H1 (cell line): Measurements from ENCODE around the gene SVOPL. TPM values are rescaled to one million over a fixed set of nuclear protein-coding genes. Genes with fewer than 3 reads are reported as not detected.

Experiments
- CTCF ChIA-PET: fragments of 300-600 bp; sonication (Branson Sonifier 250); formaldehyde crosslinking; loops from one replicate; lab custom pipeline; 2021; ENCODE audit not compliant: partially characterized antibody; lab: Charles Lee
- POLR2A ChIA-PET: fragments of 300-600 bp; sonication (Branson Sonifier 250); formaldehyde crosslinking; loops from one replicate; lab custom pipeline; 2021; ENCODE audit warnings: inconsistent platforms; ENCODE audit not compliant: partially characterized antibody; lab: Charles Lee
- DNase-seq, 2 experiments: peaks; one replicate each; pipeline versions ENCODE4 v3.0.0 to v3.0.0-alpha.2; 2010 to 2022; ENCODE audit warnings: low spot score in 2 of 2, low read depth in 1 of 2, mixed read lengths in 1 of 2
- FAIRE-seq: peaks from 2 replicates; lab custom pipeline; 2011; peaks lifted over from hg19 to GRCh38; lab: Jason Lieb, UNC
- H2AFZ ChIP-seq: 2 replicates; pipeline ENCODE4 v1.8.1; 2012; ENCODE audit warnings: low read length, inconsistent platforms
- H2AK5ac ChIP-seq: 2 replicates; pipeline ENCODE4 v1.6.1; 2013; ENCODE audit warnings: low read depth, low read length
- H2BK120ac ChIP-seq: replicated peaks from 2 replicates; pipeline ENCODE3; 2013; ENCODE audit warnings: low read depth, low read length, inconsistent platforms
- H2BK12ac ChIP-seq: 2 replicates; pipeline ENCODE4 v1.6.1; 2013; ENCODE audit warnings: low read depth, low read length
- H2BK15ac ChIP-seq: 2 replicates; pipeline ENCODE4 v1.6.1; 2013; ENCODE audit warnings: low read length
- H2BK20ac ChIP-seq: 2 replicates; pipeline ENCODE4 v1.6.1; 2013; ENCODE audit warnings: low read length
- H2BK5ac ChIP-seq: 2 replicates; pipeline ENCODE4 v1.6.1; 2013; ENCODE audit warnings: low read depth, low read length
- H3K14ac ChIP-seq: 2 replicates; pipeline ENCODE4 v1.6.1; 2013; ENCODE audit warnings: inconsistent platforms; ENCODE audit not compliant: insufficient read length
- H3K18ac ChIP-seq: 2 replicates; pipeline ENCODE4 v1.6.1; 2013; ENCODE audit warnings: low read length; ENCODE audit errors: extremely low read depth
- H3K23ac ChIP-seq: 2 replicates; pipeline ENCODE4 v1.6.1; 2013; ENCODE audit warnings: inconsistent platforms; ENCODE audit not compliant: insufficient read length
- H3K23me2 ChIP-seq: 2 replicates; pipeline ENCODE4 v1.6.1; 2013; ENCODE audit warnings: low read depth, low read length
- H3K27ac ChIP-seq: 2 replicates; pipeline ENCODE4 v1.6.1; 2011; ENCODE audit warnings: low read depth, low read length, inconsistent platforms
- H3K27me3 ChIP-seq, 4 experiments: replicated peaks in 1 of 4; 1 replicate in 1 of 4; 2 replicates in 3 of 4; pipeline versions ENCODE4 v1.6.1 to v1.8.1; 2011 to 2013; ENCODE audit warnings: low read length in 3 of 4, mild to moderate bottlenecking in 3 of 4, inconsistent platforms in 2 of 4, mixed read lengths in 2 of 4, moderate library complexity in 1 of 4; ENCODE audit not compliant: control insufficient read depth in 3 of 4, insufficient read depth in 3 of 4; ENCODE audit errors: extremely low read depth in 1 of 4
- H3K36me3 ChIP-seq, 4 experiments: 2 replicates each; pipeline versions ENCODE4 v1.6.1 to v1.8.1; 2011 to 2013; ENCODE audit warnings: mild to moderate bottlenecking in 4 of 4, low read length in 3 of 4, moderate library complexity in 2 of 4, control low read depth in 1 of 4, inconsistent platforms in 1 of 4; ENCODE audit not compliant: insufficient read depth in 4 of 4, control insufficient read depth in 2 of 4
- H3K4ac ChIP-seq: replicated peaks from 2 replicates; pipeline ENCODE3; 2013; ENCODE audit warnings: low read length, low read depth, mixed read lengths, inconsistent platforms; ENCODE audit not compliant: insufficient read length
- H3K4me1 ChIP-seq, 4 experiments: replicated peaks in 1 of 4; 1 replicate in 1 of 4; 2 replicates in 3 of 4; pipeline versions ENCODE4 v1.6.1 to v1.8.1; 2011 to 2013; ENCODE audit warnings: low read length in 3 of 4, inconsistent platforms in 2 of 4, mixed read lengths in 1 of 4; ENCODE audit not compliant: insufficient read depth in 4 of 4, control insufficient read depth in 3 of 4
- H3K4me2 ChIP-seq, 2 experiments: 2 replicates each; pipeline versions ENCODE4 v1.6.1 to v1.8.1; 2011 to 2013; ENCODE audit warnings: low read depth in 2 of 2, low read length in 2 of 2, control low read depth in 1 of 2, inconsistent platforms in 1 of 2, mild to moderate bottlenecking in 1 of 2; ENCODE audit not compliant: insufficient read depth in 1 of 2
- H3K4me3 ChIP-seq, 4 experiments: fragments of 200-600, 300-600 bp in 1 of 4; sonication (generic), shearing (Covaris generic), sonication (Bioruptor Twin) in 1 of 4; 2 replicates each; pipeline versions ENCODE4 v1.5.1 to v1.8.1; 2011 to 2016; ENCODE audit warnings: low read length in 4 of 4, low read depth in 3 of 4, control low read depth in 2 of 4, inconsistent platforms in 2 of 4, mild to moderate bottlenecking in 2 of 4, mixed read lengths in 1 of 4, moderate library complexity in 1 of 4; ENCODE audit not compliant: insufficient read depth in 2 of 4; ENCODE audit errors: extremely low read depth in 1 of 4
- H3K56ac ChIP-seq: replicated peaks from 2 replicates; pipeline ENCODE3; 2013; ENCODE audit warnings: low read depth, mild to moderate bottlenecking, mixed read lengths, low read length, inconsistent platforms; ENCODE audit not compliant: insufficient read length
- H3K79me1 ChIP-seq: 2 replicates; pipeline ENCODE4 v1.6.1; 2013; ENCODE audit warnings: low read depth, low read length, control low read depth
- H3K79me2 ChIP-seq, 2 experiments: 2 replicates each; pipeline versions ENCODE4 v1.6.1 to v1.8.1; 2012 to 2013; ENCODE audit warnings: low read length in 2 of 2, mild to moderate bottlenecking in 2 of 2, inconsistent platforms in 1 of 2; ENCODE audit not compliant: insufficient read depth in 2 of 2, control insufficient read depth in 1 of 2
- H3K9ac ChIP-seq, 4 experiments: replicated peaks in 1 of 4; 1 replicate in 1 of 4; 2 replicates in 3 of 4; pipeline versions ENCODE4 v1.6.1 to v1.8.1; 2011 to 2013; ENCODE audit warnings: low read depth in 3 of 4, low read length in 3 of 4, control low read depth in 2 of 4, mild to moderate bottlenecking in 2 of 4, moderate library complexity in 2 of 4, inconsistent platforms in 1 of 4; ENCODE audit errors: extremely low read depth in 1 of 4
- H3K9me3 ChIP-seq, 2 experiments: 2 replicates each; pipeline versions ENCODE4 v1.6.1 to v1.8.1; 2012 to 2013; ENCODE audit warnings: mild to moderate bottlenecking in 2 of 2, moderate library complexity in 2 of 2, control low read depth in 1 of 2, inconsistent platforms in 1 of 2, low read depth in 1 of 2, low read length in 1 of 2, mixed read lengths in 1 of 2; ENCODE audit not compliant: insufficient read depth in 2 of 2
- H4K20me1 ChIP-seq, 2 experiments: replicated peaks in 1 of 2; 2 replicates each; pipeline versions ENCODE3 to v1.8.1; 2011 to 2013; ENCODE audit warnings: inconsistent platforms in 2 of 2, low read length in 2 of 2, mild to moderate bottlenecking in 1 of 2; ENCODE audit not compliant: insufficient read depth in 2 of 2, control insufficient read depth in 1 of 2
- H4K5ac ChIP-seq: 2 replicates; pipeline ENCODE4 v1.6.1; 2013; ENCODE audit warnings: low read length, low read depth, mixed read lengths, inconsistent platforms; ENCODE audit not compliant: insufficient read length
- H4K8ac ChIP-seq: 2 replicates; pipeline ENCODE4 v1.8.0; 2013; ENCODE audit warnings: mild to moderate bottlenecking, moderate library complexity, low read length, inconsistent platforms; ENCODE audit not compliant: insufficient read depth; ENCODE audit errors: extremely low read depth
- H4K91ac ChIP-seq: replicated peaks from 2 replicates; pipeline ENCODE3; 2013; ENCODE audit warnings: low read length, mixed read lengths, inconsistent platforms; ENCODE audit not compliant: insufficient read length
- BRCA1 ChIP-seq: IDR thresholded peaks from 2 replicates; pipeline ENCODE4 v1.6.1; 2012; ENCODE audit warnings: low read depth, low read length, improper control_type of control experiment
- CTCF ChIP-seq, 3 experiments: IDR thresholded peaks; 1 replicate in 2 of 3; 2 replicates in 1 of 3; pipeline versions ENCODE4 v1.5.1 to v1.6.1; 2011; ENCODE audit warnings: low read length in 3 of 3, mild to moderate bottlenecking in 3 of 3, inconsistent platforms in 2 of 3, low read depth in 1 of 3, moderate library complexity in 1 of 3; ENCODE audit not compliant: insufficient read depth in 1 of 3; ENCODE audit errors: control extremely low read depth in 1 of 3
- EZH2 ChIP-seq: fragments of 200-600 bp; sonication (generic); IDR thresholded peaks from 2 replicates; pipeline ENCODE4 v1.7.1; 2012; ENCODE audit warnings: low read depth, mild to moderate bottlenecking, moderate library complexity, low read length, inconsistent platforms; ENCODE audit not compliant: severe bottlenecking
- KDM4A ChIP-seq: IDR thresholded peaks from one replicate; pipeline ENCODE4 v1.7.1; 2012; ENCODE audit warnings: low read depth, mild to moderate bottlenecking, moderate library complexity, low read length, inconsistent platforms; ENCODE audit not compliant: severe bottlenecking
- POLR2A ChIP-seq, 2 experiments: IDR thresholded peaks; 1 replicate in 1 of 2; 2 replicates in 1 of 2; pipeline ENCODE4 v1.6.1; 2011; ENCODE audit warnings: low read depth in 2 of 2, low read length in 2 of 2, mild to moderate bottlenecking in 2 of 2; ENCODE audit errors: control extremely low read depth in 1 of 2
- RFX5 ChIP-seq: IDR thresholded peaks from 2 replicates; pipeline ENCODE4 v1.6.1; 2011; ENCODE audit warnings: low read depth, low read length, improper control_type of control experiment, borderline replicate concordance
- RXRA ChIP-seq: IDR thresholded peaks from 2 replicates; pipeline ENCODE4 v1.6.1; 2011; ENCODE audit warnings: low read depth, mild to moderate bottlenecking, low read length, moderate library complexity; ENCODE audit not compliant: insufficient read depth
- SP4 ChIP-seq: IDR thresholded peaks from 2 replicates; pipeline ENCODE4 v1.6.1; 2012; ENCODE audit warnings: low read length, inconsistent platforms
- SRF ChIP-seq: IDR thresholded peaks from 2 replicates; pipeline ENCODE4 v1.6.1; 2011; ENCODE audit warnings: mild to moderate bottlenecking, low read depth, low read length, moderate library complexity
- TEAD4 ChIP-seq: IDR thresholded peaks from 2 replicates; pipeline ENCODE4 v1.6.1; 2012; ENCODE audit warnings: low read depth, low read length, inconsistent platforms, mixed read lengths
- WGBS, 2 experiments: shearing (Covaris generic) in 1 of 2; methylation state at CpG; one replicate each; pipeline versions ENCODE4 v1.1.6 to v1.1.7; 2013 to 2015; ENCODE audit warnings: low lambda C conversion rate in 2 of 2, mixed read lengths in 2 of 2, inconsistent platforms in 1 of 2, low coverage in 1 of 2, missing lambda C conversion rate in 1 of 2; ENCODE audit not compliant: insufficient replicate concordance in 2 of 2, insufficient coverage in 1 of 2, insufficient read length in 1 of 2; ENCODE audit errors: extremely low coverage in 1 of 2, missing lambda C conversion rate in 1 of 2; 5-methylcytosine and 5-hydroxymethylcytosine counted together
- polyA plus RNA-seq, 7 experiments: library from polyadenylated mRNA; depleted of rRNA in 3 of 7; stranded (reverse) in 5 of 7; unstranded in 2 of 7; fragments of >200 nt in 5 of 7; fragments of 200-250 nt in 2 of 7; gene quantifications; 1 replicate in 5 of 7; 2 replicates in 1 of 7; 4 replicates in 1 of 7; pipeline versions ENCODE4 v1.2.1 to v1.2.3, GENCODE V29; 2011 to 2013; ENCODE audit warnings: missing spikeins in 2 of 7, mixed read lengths in 2 of 7
- total RNA-seq: library from RNA; stranded (reverse); fragmentation: NEBNext Ultra II Directional; extraction: Animal tissue kit (Norgen Biotek cat#: 25700); gene quantifications from 2 replicates; pipeline ENCODE4 v1.2.1, GENCODE V29; 2021
- TF ChIP-seq, protein P1 (sequence below): IDR thresholded peaks from 2 replicates; pipeline ENCODE4 v1.6.1; 2012; ENCODE audit warnings: low read length, inconsistent platforms

Gene SVOPL
- total and polyA plus RNA-seq, 2 of the 8 experiments (the other 6 are each of a cell fraction or from before 2014, with no cell fraction given): 1.1 to 1.4 TPM

- Histone ChIP-seq H3K56ac (no peak overlapping the region), H4K8ac (no peak overlapping the region), H3K23me2 (peaks cover 3% of the 10 kb centered on the region; the same call in 1 of the 2 replicates), H3K36me3 (peaks cover 20 to 100% (median 78%) of the 10 kb centered on the region in 4 experiments), H3K4me1 (no peaks in the 10 kb centered on the region), H3K27me3 (no peaks in the 10 kb centered on the region), H3K18ac (no peak overlapping the region), H2AK5ac (no peak overlapping the region), H4K5ac (no peak overlapping the region), H3K4ac (no peak overlapping the region), H3K4me2 (no peak overlapping the region), H3K4me3 (no peak overlapping the region), H2BK12ac (no peak overlapping the region), H4K91ac (no peak overlapping the region), H2AFZ (no peak overlapping the region), H4K20me1 (no peaks in the 10 kb centered on the region), H3K27ac (no peak overlapping the region), H2BK20ac (no peak overlapping the region), H2BK120ac (no peak overlapping the region), H2BK5ac (no peak overlapping the region), H3K79me2 (peaks cover 0 to 46% of the 10 kb centered on the region in 2 experiments; a peak in 3 of 4 replicates), H2BK15ac (no peak overlapping the region), H3K23ac (no peak overlapping the region), H3K9ac (no peak overlapping the region), H3K9me3 (peaks cover 10 to 13% of the 10 kb centered on the region in 2 experiments), H3K14ac (no peak overlapping the region), H3K79me1 (no peaks in the 10 kb centered on the region)
- FAIRE-seq (no peak), DNase-seq (no peak)
- WGBS, 2 experiments: 96% methylated on average over 3 of the region's 3 CpGs; no CpG with 5 or more reads in 1 of the 2 experiments
- POLR2A ChIA-PET: no interaction called here
- CTCF ChIA-PET: no interaction called here
- no peak for TF ChIP-seq RFX5
- no peak; a peak in 1 of 3 replicates for TF ChIP-seq POLR2A (IDR thresholded peaks at IDR 0.05; ENCODE audit: control extremely low read depth in 1 of 2, low read depth in 2 of 2, low read length in 2 of 2)
- TF ChIP-seq SP4: no peak
- TF ChIP-seq SRF: no peak
- TF ChIP-seq TEAD4: no peak
- TF ChIP-seq, protein P1, sequence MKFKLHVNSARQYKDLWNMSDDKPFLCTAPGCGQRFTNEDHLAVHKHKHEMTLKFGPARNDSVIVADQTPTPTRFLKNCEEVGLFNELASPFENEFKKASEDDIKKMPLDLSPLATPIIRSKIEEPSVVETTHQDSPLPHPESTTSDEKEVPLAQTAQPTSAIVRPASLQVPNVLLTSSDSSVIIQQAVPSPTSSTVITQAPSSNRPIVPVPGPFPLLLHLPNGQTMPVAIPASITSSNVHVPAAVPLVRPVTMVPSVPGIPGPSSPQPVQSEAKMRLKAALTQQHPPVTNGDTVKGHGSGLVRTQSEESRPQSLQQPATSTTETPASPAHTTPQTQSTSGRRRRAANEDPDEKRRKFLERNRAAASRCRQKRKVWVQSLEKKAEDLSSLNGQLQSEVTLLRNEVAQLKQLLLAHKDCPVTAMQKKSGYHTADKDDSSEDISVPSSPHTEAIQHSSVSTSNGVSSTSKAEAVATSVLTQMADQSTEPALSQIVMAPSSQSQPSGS: no peak
- TF ChIP-seq KDM4A: no peak
- TF ChIP-seq RXRA: no peak
- no peak for TF ChIP-seq CTCF (IDR thresholded peaks at IDR 0.05; ENCODE audit: control extremely low read depth in 1 of 3, insufficient read depth in 1 of 3, low read depth in 1 of 3, low read length in 3 of 3)
- TF ChIP-seq EZH2: no peak
- no peak for TF ChIP-seq BRCA1
Measured at GRCh38 chr7:138550337-138550736, 150.8 kb downstream of the SVOPL start.
